ENCODE results near the gene GAK.
"Not testable (repeated sequence)": the region's sequence is repeated elsewhere in the genome, so short reads cannot be mapped to it uniquely, and the experiment has no call there.

GAK gene

GRCh38 chr4:925171-925570 is 6.9 kb downstream of the GAK start:
- no peak for DNase-seq

- DNase-seq: no peak
Observed at GRCh38 chr4:924107-925096, 7.7 kb downstream of the GAK start.

- DNase-seq: no peak
Observed at GRCh38 chr4:921830-922331, 10.2 kb downstream of the GAK start.

GRCh38 chr4:919004-919680 is 13.0 kb downstream of the GAK start:
- not testable (repeated sequence) for DNase-seq

GRCh38 chr4:918591-918990 is 13.5 kb downstream of the GAK start:
- DNase-seq: not testable (repeated sequence)

- DNase-seq: no peak
Observed at GRCh38 chr4:917992-918391, 14.1 kb downstream of the GAK start.

- no peak for DNase-seq
Observed at GRCh38 chr4:917466-917865, 14.7 kb downstream of the GAK start.

GRCh38 chr4:915595-915994 is 16.5 kb downstream of the GAK start:
- DNase-seq: no peak

- DNase-seq: no peak
Observed at GRCh38 chr4:915041-915474, 17.1 kb downstream of the GAK start.

- no peak for DNase-seq
Observed at GRCh38 chr4:914531-914930, 17.6 kb downstream of the GAK start.

GRCh38 chr4:913280-913618 is 18.9 kb downstream of the GAK start:
- DNase-seq: no peak

GRCh38 chr4:912548-913279 is 19.4 kb downstream of the GAK start:
- no peak for DNase-seq

- DNase-seq: no peak
Observed at GRCh38 chr4:911871-912490, 20.1 kb downstream of the GAK start.

- no peak for DNase-seq
Observed at GRCh38 chr4:911221-911751, 20.8 kb downstream of the GAK start.

GRCh38 chr4:910366-911091 is 21.6 kb downstream of the GAK start:
- no peak for DNase-seq

GRCh38 chr4:909821-910220 is 22.3 kb downstream of the GAK start:
- no peak for DNase-seq

- no peak for DNase-seq
Observed at GRCh38 chr4:909131-909571, 23.0 kb downstream of the GAK start.

- DNase-seq: no peak
Observed at GRCh38 chr4:907691-908425, 24.3 kb downstream of the GAK start.

- no peak for DNase-seq
Observed at GRCh38 chr4:907103-907400, 25.1 kb downstream of the GAK start.

- no peak for DNase-seq
Observed at GRCh38 chr4:906339-907102, 25.6 kb downstream of the GAK start.
